CD14-positive monocyte (primary cell): ENCODE measurements around the gene MEGF9. TPM values are rescaled to one million over a fixed set of nuclear protein-coding genes. Genes with fewer than 3 reads are reported as not detected.

Experiments
- DNase-seq, 3 donors: peaks; one replicate each; pipeline ENCODE4 v3.0.0-alpha.2; 2011 to 2022
- H2AFZ ChIP-seq: 2 replicates; pipeline ENCODE4 v1.6.0; 2012; ENCODE audit warnings: mild to moderate bottlenecking, low read depth, low read length, inconsistent platforms; ENCODE audit not compliant: insufficient read depth, poor library complexity, severe bottlenecking
- H3K27ac ChIP-seq, 2 donors: 1 replicate in 1 of 2; 2 replicates in 1 of 2; pipeline ENCODE4 v1.5.1; 2012 to 2013; ENCODE audit warnings: low read length in 2 of 2, control low read depth in 1 of 2, inconsistent platforms in 1 of 2, low read depth in 1 of 2, mild to moderate bottlenecking in 1 of 2
- H3K27me3 ChIP-seq, 2 donors: one replicate each; pipeline versions ENCODE4 v1.6.0 to v1.6.1; 2011 to 2013; ENCODE audit warnings: low read length in 2 of 2; ENCODE audit not compliant: control insufficient read depth in 2 of 2, insufficient read depth in 2 of 2
- H3K36me3 ChIP-seq, 2 donors: replicated peaks in 1 of 2; 1 replicate in 1 of 2; 2 replicates in 1 of 2; pipeline versions ENCODE4 v1.5.1 to v1.6.1; 2012 to 2013; ENCODE audit warnings: low read length in 2 of 2, control low read depth in 1 of 2, inconsistent platforms in 1 of 2, mild to moderate bottlenecking in 1 of 2; ENCODE audit not compliant: insufficient read depth in 2 of 2, control insufficient read depth in 1 of 2
- H3K4me1 ChIP-seq, 2 donors: 1 replicate in 1 of 2; 2 replicates in 1 of 2; pipeline versions ENCODE4 v1.5.1 to v1.6.1; 2012 to 2013; ENCODE audit warnings: low read length in 2 of 2, control low read depth in 1 of 2, inconsistent platforms in 1 of 2, mild to moderate bottlenecking in 1 of 2, moderate library complexity in 1 of 2; ENCODE audit not compliant: insufficient read depth in 2 of 2, control insufficient read depth in 1 of 2
- H3K4me2 ChIP-seq: replicated peaks from 2 replicates; pipeline ENCODE3; 2012; ENCODE audit warnings: low read length, moderate library complexity, mild to moderate bottlenecking; ENCODE audit not compliant: poor library complexity, severe bottlenecking; ENCODE audit errors: extremely low read depth
- H3K4me3 ChIP-seq, 3 experiments: fragments of 200-600 bp in 1 of 3; sonication (generic) in 1 of 3; replicated peaks in 1 of 3; 1 replicate in 2 of 3; 2 replicates in 1 of 3; pipeline ENCODE4 v1.5.1; 2011 to 2013; ENCODE audit warnings: low read length in 3 of 3, mild to moderate bottlenecking in 3 of 3, control low read depth in 2 of 3, low read depth in 2 of 3, inconsistent platforms in 1 of 3, moderate library complexity in 1 of 3
- H3K79me2 ChIP-seq: 2 replicates; pipeline ENCODE4 v1.6.0; 2012; ENCODE audit warnings: mild to moderate bottlenecking, control low read depth, inconsistent platforms, low read length, moderate library complexity; ENCODE audit not compliant: insufficient read depth
- H3K9ac ChIP-seq: 2 replicates; pipeline ENCODE4 v1.6.0; 2017; ENCODE audit warnings: low read length, mild to moderate bottlenecking; ENCODE audit not compliant: insufficient read depth, poor library complexity, severe bottlenecking
- H3K9me3 ChIP-seq, 2 donors: replicated peaks in 1 of 2; 1 replicate in 1 of 2; 2 replicates in 1 of 2; pipeline versions ENCODE4 v1.5.1 to v1.6.1; 2012 to 2013; ENCODE audit warnings: low read length in 2 of 2, control low read depth in 1 of 2; ENCODE audit not compliant: control insufficient read depth in 1 of 2, insufficient read depth in 1 of 2
- H4K20me1 ChIP-seq: 2 replicates; pipeline ENCODE4 v1.6.0; 2012; ENCODE audit warnings: mild to moderate bottlenecking, low read length, control low read depth, moderate library complexity; ENCODE audit not compliant: insufficient read depth
- H3K27ac Mint-ChIP-seq, 7 donors: one replicate each; pipeline ENCODE4 v1.8.0; 2020; ENCODE audit warnings: mild to moderate bottlenecking in 7 of 7, mixed read lengths in 7 of 7, moderate library complexity in 6 of 7, inconsistent platforms in 2 of 7
- H3K27me3 Mint-ChIP-seq, 3 donors: one replicate each; pipeline ENCODE4 v1.8.0; 2021 to 2022; ENCODE audit warnings: low read depth in 3 of 3, mild to moderate bottlenecking in 3 of 3, mixed read lengths in 3 of 3, moderate library complexity in 3 of 3, inconsistent platforms in 1 of 3
- H3K36me3 Mint-ChIP-seq, 2 donors: one replicate each; pipeline ENCODE4 v1.8.0; 2020; ENCODE audit warnings: mixed read lengths in 2 of 2, inconsistent platforms in 1 of 2, mild to moderate bottlenecking in 1 of 2
- H3K4me1 Mint-ChIP-seq: one replicate; pipeline ENCODE4 v1.8.0; 2020; ENCODE audit warnings: mild to moderate bottlenecking, mixed read lengths
- H3K4me3 Mint-ChIP-seq, 2 donors: one replicate each; pipeline ENCODE4 v1.8.0; 2020; ENCODE audit warnings: mild to moderate bottlenecking in 2 of 2, mixed read lengths in 2 of 2, moderate library complexity in 1 of 2
- H3K9me3 Mint-ChIP-seq, 7 donors: one replicate each; pipeline ENCODE4 v1.8.0; 2020 to 2022; ENCODE audit warnings: mixed read lengths in 7 of 7, mild to moderate bottlenecking in 6 of 7, moderate library complexity in 6 of 7, inconsistent platforms in 2 of 7
- CTCF ChIP-seq: fragments of 200-600 bp; IDR thresholded peaks from one replicate; pipeline ENCODE4 v1.8.0; 2022; ENCODE audit warnings: antibody characterized with exemption, mild to moderate bottlenecking
- WGBS: methylation state at CpG from one replicate; pipeline ENCODE4 v1.1.5; 2013; ENCODE audit warnings: missing lambda C conversion rate; ENCODE audit not compliant: insufficient coverage; 5-methylcytosine and 5-hydroxymethylcytosine counted together
- intact Hi-C, 2 donors: fragments of 100-400 bp; cut with micrococcal nuclease; formaldehyde crosslinking; loops; one replicate each; pipeline versions ENCODE4 v1.15.0 to v1.15.1; 2023
- polyA plus RNA-seq, 3 donors: library from polyadenylated mRNA; depleted of rRNA in 1 of 3; unstranded in 2 of 3; stranded (reverse) in 1 of 3; fragments of 300-500 nt in 2 of 3; fragments of >200 nt in 1 of 3; fragmentation: Illumina TruSeq in 2 of 3; gene quantifications; 1 replicate in 2 of 3; 2 replicates in 1 of 3; pipeline ENCODE4 v1.2.3, GENCODE V29; 2012 to 2021

Gene MEGF9
- polyA plus RNA-seq, 3 donors = 45.0 to 92.8 (median 89.7) TPM

DNA sequence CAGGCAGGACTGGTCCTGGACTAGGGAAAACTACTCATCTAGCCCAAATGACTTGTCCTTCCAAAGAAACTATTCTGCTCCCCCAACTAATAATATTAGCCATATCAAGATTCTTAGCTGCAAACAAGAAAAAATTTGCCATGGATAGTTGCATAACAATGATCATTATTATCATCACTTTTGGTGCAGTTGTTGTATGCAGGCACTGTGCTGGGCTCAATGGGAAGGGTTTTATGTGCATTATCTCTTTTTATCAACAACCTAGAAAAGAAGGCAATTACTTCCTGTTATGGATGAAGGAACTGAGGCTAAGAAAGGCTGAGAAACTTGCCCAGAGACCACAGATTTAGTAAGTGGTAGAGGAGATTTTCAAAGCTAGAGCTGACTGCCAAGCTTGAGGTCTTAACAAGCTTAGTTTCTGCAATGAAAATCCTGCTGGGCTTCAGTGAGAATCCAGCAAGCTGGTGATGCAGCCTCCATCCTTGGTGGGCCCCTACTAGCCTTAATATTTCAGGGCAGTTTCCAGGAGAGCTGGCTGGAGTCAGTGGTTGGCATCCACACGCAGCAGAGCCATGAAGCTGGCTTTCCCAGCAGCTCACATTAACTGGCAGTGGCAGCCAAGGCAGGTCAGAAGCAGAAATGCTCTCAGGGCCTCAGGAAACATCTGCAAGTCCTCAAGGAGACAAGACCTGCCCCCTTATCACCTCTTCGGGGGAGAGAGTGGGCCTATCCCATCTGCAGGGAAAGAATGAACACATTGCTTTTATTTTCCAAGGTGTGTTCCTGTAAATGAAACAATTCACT, 20.5 kb upstream of the MEGF9 start:
- peaks cover 0 to 14% (median 3%) of the 10 kb centered on the region in 7 donors for H3K9me3 Mint-ChIP-seq
- peaks cover 0 to 4% of the 10 kb centered on the region in 2 donors for H3K36me3 Mint-ChIP-seq
- H3K36me3 ChIP-seq = no peaks in the 10 kb centered on the region
- peak in 1 of 3 donors; percentile 33 for DNase-seq
- no peaks in the 10 kb centered on the region for H3K9me3 ChIP-seq
- peak overlapping the region; percentile 36 for H3K4me2 ChIP-seq
- 0% methylated on average over 2 of the region's 2 CpGs for WGBS
- peak overlapping the region; percentile 38 for H2AFZ ChIP-seq
- peaks cover 40% of the 10 kb centered on the region for H3K79me2 ChIP-seq
- TF ChIP-seq CTCF = no peak
- peak overlapping the region; percentile 48 for H3K9ac ChIP-seq
- no peaks in the 10 kb centered on the region for H3K27me3 ChIP-seq
- peak overlapping the region; percentile 93 to 98 for H3K27ac ChIP-seq
- H4K20me1 ChIP-seq = no peaks in the 10 kb centered on the region
- H3K27ac Mint-ChIP-seq = peak overlapping the region; percentile 94 to 99 (median 99)
- no peak overlapping the region for H3K4me3 Mint-ChIP-seq
- no peaks in the 10 kb centered on the region for H3K27me3 Mint-ChIP-seq
- H3K4me1 ChIP-seq = peaks cover 87 to 100% of the 10 kb centered on the region in 2 donors
- intact Hi-C loops = loop anchor here in 1 of 2 donors (2.0 to 10.0 kb wide), 3 partner anchors 20 to 50 kb away; partner anchors contain the start of gene MEGF9
- peaks cover 82% of the 10 kb centered on the region for H3K4me1 Mint-ChIP-seq
- H3K4me3 ChIP-seq = peak overlapping the region in 1 of 3 experiments; percentile 47

DNA sequence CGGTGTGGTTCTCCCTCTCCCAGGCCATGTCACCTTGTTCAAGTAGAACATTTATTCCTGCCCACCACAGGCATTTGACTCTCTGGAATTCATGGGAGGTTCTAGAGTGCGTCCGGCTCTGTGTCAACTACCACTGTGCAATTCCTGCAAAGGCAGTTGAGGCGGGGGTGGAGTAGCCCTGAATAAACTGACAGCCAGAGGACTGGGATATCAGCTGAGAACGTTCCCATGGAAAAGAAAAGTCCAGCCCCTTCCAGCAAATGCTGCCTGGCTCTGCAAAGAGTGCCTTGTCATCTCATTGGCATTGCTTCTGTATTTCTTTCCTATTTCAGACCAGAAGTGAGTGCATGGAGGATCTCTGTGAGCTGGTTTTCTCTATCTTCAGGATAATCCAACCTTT, 18.9 kb upstream of the MEGF9 start:
- no peak overlapping the region for H3K4me3 Mint-ChIP-seq
- Histone ChIP-seq H4K20me1 (no peaks in the 10 kb centered on the region), H3K9me3 (no peaks in the 10 kb centered on the region), H2AFZ (no peak overlapping the region), H3K27ac (peak overlapping the region; percentile 48 to 98), H3K36me3 (no peaks in the 10 kb centered on the region), H3K9ac (no peak overlapping the region), H3K79me2 (peaks cover 39% of the 10 kb centered on the region), H3K4me3 (peak overlapping the region in 1 of 3 experiments; percentile 7), H3K4me2 (no peak overlapping the region), H3K27me3 (no peaks in the 10 kb centered on the region), H3K4me1 (peaks cover 89 to 100% of the 10 kb centered on the region in 2 donors)
- intact Hi-C loops = loop anchor here in 1 of 2 donors (10.0 kb wide), 2 partner anchors 48 to 52 kb away; no protein-coding TSS in a partner anchor
- no peak for DNase-seq
- H3K9me3 Mint-ChIP-seq = peaks cover 0 to 14% (median 3%) of the 10 kb centered on the region in 7 donors
- H3K27me3 Mint-ChIP-seq = no peaks in the 10 kb centered on the region
- 81% methylated on average over 4 of the region's 5 CpGs for WGBS
- H3K4me1 Mint-ChIP-seq = peaks cover 91% of the 10 kb centered on the region
- H3K27ac Mint-ChIP-seq = peak overlapping the region; percentile 59 to 94 (median 86)
- H3K36me3 Mint-ChIP-seq = peaks cover 0 to 4% of the 10 kb centered on the region in 2 donors
- TF ChIP-seq CTCF = no peak
